C1 segment of cervical spinal cord (tissue), 14 donors: ENCODE results near the gene HCFC1R1.
A peak's percentile ranks its signal among the peaks of the same experiment; 100 is the strongest.

Experiments
- DNase-seq, 14 donors: peaks; one replicate each; lab custom pipeline; 2025; lab: John Stamatoyannopoulos, UW

The HCFC1R1 gene

DNA sequence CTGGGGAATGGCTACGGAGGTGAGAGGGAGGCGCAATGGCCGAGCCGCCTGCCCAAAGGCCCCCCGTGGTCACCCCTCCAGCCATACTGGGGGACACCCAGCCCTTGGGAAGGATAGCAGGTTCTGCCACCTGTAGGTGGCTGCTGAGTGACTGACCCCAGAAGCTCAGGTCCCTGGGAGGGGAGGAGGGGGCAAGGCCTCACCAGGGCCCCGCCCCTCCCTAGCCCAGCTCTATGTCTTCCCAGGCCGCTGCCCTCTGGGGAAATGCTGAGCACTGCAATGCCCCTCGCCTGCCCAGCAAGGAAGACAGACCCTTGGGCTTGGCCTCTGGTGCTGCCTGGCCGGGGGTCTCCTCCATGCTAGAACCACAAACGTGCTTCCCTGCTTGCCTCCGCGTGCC, 22.4 kb downstream of the HCFC1R1 start:
- no peak for DNase-seq

- no peak for DNase-seq
Measured at GRCh38 chr16:3000540-3000939, 23.2 kb downstream of the HCFC1R1 start.

DNA sequence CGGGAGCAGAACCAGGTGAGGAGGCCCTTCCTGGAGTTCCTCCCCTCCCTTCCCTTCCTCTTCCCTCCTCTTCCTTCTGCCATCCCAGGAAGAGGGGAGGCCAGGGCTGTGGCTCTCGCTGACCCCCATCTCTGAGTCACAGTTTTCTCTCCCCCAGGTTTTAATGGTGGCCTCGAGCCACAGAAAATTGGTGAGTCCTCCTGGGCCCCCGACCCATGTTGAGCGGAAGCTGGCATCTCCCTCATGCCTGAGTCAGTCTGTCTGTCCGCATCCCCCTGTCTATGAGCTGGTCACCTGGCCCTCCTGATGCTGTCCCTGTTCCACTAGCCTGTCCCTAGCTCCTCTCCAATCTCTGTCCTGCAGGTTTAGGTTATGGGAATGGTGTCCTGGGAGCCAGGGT, 23.8 kb downstream of the HCFC1R1 start:
- no peak for DNase-seq

DNA sequence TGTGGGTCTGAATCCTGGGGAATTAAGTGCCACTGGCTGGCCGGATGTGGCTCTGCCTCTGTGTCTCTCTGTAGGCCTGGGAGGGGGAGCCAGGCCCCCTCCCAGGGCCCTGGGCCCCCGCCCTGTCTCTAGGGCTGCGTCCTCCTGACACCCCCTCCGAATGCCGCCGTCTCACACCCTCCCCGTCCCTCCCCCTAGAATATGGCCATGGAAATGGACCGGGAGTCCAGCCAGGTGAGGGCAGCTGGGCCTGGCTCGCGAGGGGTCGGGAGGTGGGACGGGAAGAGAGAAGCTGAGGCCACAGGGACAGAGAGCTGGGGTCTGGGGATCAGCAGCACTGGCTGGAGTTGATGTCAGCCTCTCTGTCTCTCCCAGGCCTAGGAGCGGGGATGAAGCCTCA, 27.4 kb downstream of the HCFC1R1 start:
- no peak for DNase-seq

- no peak for DNase-seq
Measured at GRCh38 chr16:2992383-2993081, 31.2 kb downstream of the HCFC1R1 start.

GRCh38 chr16:2991566-2992261, 32.0 kb downstream of the HCFC1R1 start:
- no peak for DNase-seq

DNA sequence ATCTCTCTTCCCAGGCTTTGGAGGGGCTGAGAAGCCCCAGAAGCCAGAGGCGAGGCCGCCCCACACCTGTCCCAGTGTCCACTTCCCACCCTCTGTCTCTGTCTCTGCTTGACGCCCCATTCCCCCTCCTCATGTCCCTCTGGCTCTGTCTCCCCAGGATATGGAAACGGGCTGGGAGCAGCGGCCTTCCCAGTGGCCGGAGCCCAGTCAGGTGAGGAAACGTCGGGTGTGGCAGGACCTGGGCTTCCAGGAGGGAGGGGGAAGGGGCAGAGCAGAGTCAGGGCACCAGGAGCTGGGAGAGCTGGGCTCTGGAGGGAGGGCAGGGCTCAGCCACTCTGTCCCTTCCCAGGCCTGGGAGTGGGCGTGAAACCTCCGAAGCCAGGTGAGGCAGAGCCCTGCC, 32.9 kb downstream of the HCFC1R1 start:
- DNase-seq, result no peak

DNA sequence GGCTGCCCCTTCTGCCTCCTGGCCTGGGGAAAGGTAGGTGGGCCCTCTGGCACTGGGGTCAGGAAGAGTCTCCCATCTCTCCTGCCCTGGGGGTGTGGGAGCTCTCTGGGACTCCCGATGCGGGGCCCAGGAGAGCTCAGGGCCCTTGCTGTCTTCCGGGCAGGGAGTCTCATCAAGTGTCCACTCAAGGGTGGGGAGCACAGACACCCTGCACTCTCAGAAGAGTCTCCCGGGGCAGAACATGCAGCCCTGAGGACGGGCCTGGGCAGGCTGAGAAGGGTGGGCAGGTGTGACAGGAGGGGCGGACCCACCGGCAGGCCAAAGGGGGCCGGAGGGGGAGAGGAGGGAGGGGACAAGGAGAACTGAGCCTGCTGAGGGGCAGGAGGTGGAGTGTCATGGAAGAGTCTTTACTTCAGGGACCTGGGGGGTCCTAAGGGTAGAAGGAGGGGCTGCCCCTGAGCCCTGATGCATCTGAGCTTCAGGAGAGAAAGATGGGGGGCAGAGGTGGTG, 35.1 kb downstream of the HCFC1R1 start:
- DNase-seq, result no peak

DNA sequence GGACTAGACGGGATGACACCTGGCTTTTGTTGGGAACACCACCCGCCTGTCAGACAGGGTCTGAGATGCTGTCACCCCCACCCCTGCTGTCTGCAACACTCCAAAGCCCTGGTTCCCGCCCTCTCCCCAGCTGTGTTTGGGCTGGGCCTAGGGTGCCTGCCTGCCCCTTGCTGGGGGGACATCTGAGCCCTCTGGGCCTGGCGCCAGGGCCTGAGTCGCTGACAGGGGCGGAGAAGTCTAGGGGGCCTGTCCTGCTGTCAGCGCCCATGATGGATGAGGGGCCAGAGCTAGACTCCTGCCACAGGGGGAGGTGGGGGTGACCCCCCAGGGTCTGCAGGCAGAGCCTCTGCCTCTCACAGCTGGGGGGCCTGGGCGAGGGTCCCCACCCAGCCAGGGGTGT, 35.9 kb downstream of the HCFC1R1 start:
- no peak for DNase-seq

DNA sequence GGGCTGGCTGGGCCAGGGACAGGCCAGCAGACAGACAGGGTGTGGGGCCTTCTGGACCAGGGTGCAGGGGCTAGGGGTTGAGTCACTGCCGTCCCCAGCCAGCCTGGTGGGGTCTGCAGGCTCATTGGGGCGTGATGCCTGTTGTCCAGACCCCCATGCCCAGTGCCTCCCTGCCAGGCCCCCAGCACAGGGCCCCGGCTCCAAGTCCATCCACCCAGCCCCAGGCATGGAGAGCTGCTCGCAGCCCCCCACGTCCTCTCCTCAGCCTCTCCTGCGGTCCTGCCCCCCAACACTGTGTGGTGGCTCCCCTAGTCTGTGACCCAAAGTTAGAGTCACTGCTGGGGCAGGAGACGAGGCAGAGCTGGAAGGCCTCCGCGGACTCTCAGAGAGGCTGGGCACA, 36.5 kb downstream of the HCFC1R1 start:
- DNase-seq, result no peak

DNA sequence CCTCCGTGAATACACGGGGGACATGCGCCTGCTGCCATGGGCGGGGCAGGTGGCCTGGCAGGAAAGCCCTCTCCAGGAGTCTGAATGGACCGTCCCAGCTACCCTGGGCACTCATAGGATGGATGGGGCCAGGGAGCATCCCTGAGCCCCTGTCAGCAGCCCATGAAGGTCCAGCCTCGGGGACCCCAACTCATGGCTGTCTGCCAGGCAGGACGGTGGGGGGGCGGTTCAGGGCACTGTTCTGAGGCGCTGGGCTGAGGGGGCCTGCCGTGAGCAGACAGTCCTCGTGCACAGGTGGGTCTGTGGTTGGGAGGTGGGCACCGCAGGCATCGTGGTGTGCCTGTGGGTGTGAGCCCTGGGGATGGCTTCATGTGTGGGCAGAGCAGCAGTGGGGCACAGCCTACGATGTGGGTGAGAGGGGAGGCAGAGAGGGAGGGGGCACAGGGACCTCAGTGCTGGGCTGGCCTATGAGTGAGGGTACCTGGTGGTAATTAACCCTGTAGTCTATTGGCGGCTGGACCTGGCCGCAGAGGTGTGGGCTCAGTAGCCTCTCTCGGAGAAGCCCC, 37.0 kb downstream of the HCFC1R1 start:
- no peak for DNase-seq

DNA sequence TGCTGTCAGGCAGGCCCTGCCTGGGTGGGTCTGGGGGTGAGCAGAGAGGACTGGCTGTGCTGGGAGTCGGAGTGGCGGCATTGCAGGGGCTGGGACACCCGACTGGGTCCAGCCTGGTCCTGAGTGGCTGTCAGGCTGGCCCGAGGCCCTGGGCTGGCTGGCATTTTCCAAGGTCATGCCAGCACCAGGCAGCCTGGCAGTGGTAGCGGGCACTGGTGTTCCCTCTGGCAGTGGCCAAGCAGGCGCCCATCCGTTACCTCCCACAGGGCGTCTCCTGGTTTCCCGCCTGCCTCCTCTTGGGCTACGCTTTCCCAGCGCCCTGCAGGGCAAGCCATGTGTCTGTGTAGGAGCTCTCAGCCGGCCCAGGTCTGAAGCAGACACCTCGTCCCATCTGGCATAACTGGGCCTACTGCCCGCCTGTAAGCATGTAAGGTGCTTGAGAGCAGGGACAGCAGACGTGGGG, 37.8 kb downstream of the HCFC1R1 start:
- DNase-seq, result peak in 5 of 14 donors; percentile 16 to 95 (median 29)

DNA sequence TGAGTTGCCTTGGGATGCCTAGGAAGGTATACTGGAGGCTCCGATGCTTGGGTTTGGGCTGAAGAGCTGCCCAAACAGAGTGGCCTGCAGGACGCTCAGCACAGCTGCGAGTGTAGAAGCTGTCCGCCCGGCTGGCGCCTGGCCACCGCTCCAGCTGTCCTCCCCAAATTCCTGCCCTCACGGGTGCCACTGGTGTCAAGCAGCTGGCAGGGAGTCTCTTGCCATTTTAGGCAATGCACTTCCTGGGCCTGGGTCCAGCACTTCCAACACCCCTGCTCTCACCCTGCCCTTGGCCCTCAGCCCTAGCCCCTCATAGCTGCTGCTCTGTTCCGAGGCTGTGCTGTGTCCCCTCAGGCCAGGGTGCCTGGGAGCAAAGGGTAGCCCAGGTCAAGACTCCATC, 38.3 kb downstream of the HCFC1R1 start:
- peak in 1 of 14 donors; percentile 44 for DNase-seq

GRCh38 chr16:2983706-2984136, 40.0 kb downstream of the HCFC1R1 start:
- DNase-seq, result peak in 13 of 14 donors; percentile 30 to 80 (median 60)

DNA sequence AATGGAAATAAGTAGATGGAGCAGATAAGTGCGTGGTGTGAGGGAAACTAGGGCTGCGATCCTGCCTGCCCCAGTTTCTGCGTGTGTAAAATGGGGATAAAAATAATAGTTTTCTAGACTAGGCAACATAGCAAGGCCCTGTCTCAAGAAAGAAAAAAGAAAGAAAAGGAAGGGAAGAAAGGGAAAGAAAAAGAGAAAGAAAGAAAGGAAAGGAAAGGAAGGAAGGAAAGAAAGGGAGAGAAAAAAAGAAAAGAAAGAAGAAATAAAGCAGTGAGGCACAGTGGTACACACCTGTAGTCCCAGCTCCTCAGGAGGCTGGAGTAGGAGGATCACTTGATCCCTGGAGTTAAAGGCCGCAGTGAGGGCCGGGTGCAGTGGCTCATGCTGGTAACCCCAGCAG, 41.3 kb downstream of the HCFC1R1 start:
- DNase-seq, result no peak

GRCh38 chr16:2981899-2982250, 41.9 kb downstream of the HCFC1R1 start:
- no peak for DNase-seq

DNA sequence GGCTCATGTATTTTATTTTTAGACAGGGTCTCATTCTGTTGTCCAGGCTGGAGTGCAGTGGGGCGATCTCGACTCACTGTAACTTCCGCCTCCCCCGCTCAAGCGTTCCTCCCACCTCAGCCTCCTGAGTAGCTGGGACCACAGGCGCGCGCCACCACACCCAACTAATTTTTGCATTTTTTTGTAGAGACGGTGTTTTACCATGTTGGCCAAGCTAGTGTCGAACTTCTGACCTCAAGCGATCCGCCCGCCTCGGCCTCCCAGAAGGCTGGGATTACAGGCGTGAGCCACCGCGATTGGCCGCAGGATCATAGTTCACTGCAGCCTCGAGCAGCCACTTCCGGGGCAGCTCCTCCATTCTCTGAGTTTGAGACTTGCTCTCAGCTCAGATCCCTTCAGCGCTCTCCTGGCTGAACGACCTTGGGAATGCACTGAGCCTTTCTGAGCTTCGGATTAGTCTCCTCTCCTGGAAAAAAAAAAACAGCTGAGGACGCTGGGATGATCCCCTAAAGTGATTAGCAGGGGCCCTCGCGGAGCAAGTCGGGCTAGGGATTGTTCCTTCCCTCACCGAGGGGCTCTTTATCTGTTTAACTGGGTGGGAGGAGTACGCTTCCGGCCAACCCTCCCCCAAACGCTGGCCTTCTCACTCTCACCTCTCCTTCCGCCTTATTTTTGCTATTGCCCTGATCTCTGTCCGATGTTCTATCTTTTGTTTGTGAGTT, 42.4 kb downstream of the HCFC1R1 start:
- no peak for DNase-seq

- DNase-seq, result peak; percentile 21 to 93 (median 82)
Measured at GRCh38 chr16:2980227-2981176, 43.2 kb downstream of the HCFC1R1 start, which contains the start of gene PKMYT1. Gene PKMYT1 (minus strand): TSS chr16:2980446. CDS start chr16:2979657, 789 bp downstream.

GRCh38 chr16:2979669-2980226, 44.0 kb downstream of the HCFC1R1 start:
- no peak for DNase-seq

- DNase-seq, result peak in 3 of 14 donors; percentile 8 to 17 (median 10)
Measured at GRCh38 chr16:2977440-2977839, 46.3 kb downstream of the HCFC1R1 start.
